A673 (cell line): ENCODE results near the gene ILKAP. TPM values are rescaled to one million over a fixed set of nuclear protein-coding genes. Genes with fewer than 3 reads are reported as not detected.

Experiments used
- BruUV-seq: library from RNA; stranded (reverse); fragments of 400-500 nt; replicated peaks from 2 replicates; lab custom pipeline; 2021; lab: Mats Ljungman, UMichigan
- CTCF ChIA-PET: fragments of 300-600 bp; sonication (Branson Sonifier 250); formaldehyde crosslinking; loops from one replicate; lab custom pipeline; 2022; ENCODE audit warnings: antibody characterized with exemption; lab: Charles Lee
- POLR2A ChIA-PET: fragments of 300-600 bp; sonication (Branson Sonifier 250); formaldehyde crosslinking; loops from one replicate; lab custom pipeline; 2022; ENCODE audit warnings: antibody characterized with exemption; ENCODE audit not compliant: low non-redundant PET; lab: Charles Lee
- DNase-seq: peaks from one replicate; pipeline ENCODE4 v3.0.0-alpha.2; 2015; ENCODE audit warnings: low spot score
- H3K27ac ChIP-seq: fragments of 200-600 bp; sonication (generic); 2 replicates; pipeline ENCODE4 v1.5.1; 2016; ENCODE audit warnings: mixed run types, low read depth, mild to moderate bottlenecking, mixed read lengths, antibody characterized with exemption, low read length; ENCODE audit not compliant: poor library complexity, severe bottlenecking
- H3K27me3 ChIP-seq: fragments of 200-600 bp; sonication (generic); replicated peaks from 2 replicates; pipeline ENCODE4 v1.6.1; 2017; ENCODE audit warnings: mixed run types, low read depth, mild to moderate bottlenecking, mixed read lengths, antibody characterized with exemption, low read length; ENCODE audit not compliant: insufficient read depth, poor library complexity
- H3K36me3 ChIP-seq: fragments of 200-600 bp; sonication (generic); 2 replicates; pipeline ENCODE4 v1.6.1; 2016; ENCODE audit warnings: mixed run types, mild to moderate bottlenecking, mixed read lengths, antibody characterized with exemption, low read length; ENCODE audit not compliant: insufficient read depth, poor library complexity, severe bottlenecking
- H3K4me1 ChIP-seq: fragments of 200-600 bp; sonication (generic); 2 replicates; pipeline ENCODE4 v1.6.1; 2017; ENCODE audit warnings: mixed run types, mild to moderate bottlenecking, mixed read lengths, antibody characterized with exemption, low read length; ENCODE audit not compliant: insufficient read depth, poor library complexity, severe bottlenecking
- H3K4me3 ChIP-seq: fragments of 200-600 bp; sonication (generic); 2 replicates; pipeline ENCODE4 v1.5.1; 2016; ENCODE audit warnings: low read depth, mixed run types, mild to moderate bottlenecking, mixed read lengths, low read length; ENCODE audit not compliant: poor library complexity, severe bottlenecking
- H3K9me3 ChIP-seq: fragments of 200-600 bp; sonication (generic); 2 replicates; pipeline ENCODE4 v1.6.1; 2016; ENCODE audit warnings: mixed run types, low read depth, mild to moderate bottlenecking, mixed read lengths, antibody characterized with exemption, low read length; ENCODE audit not compliant: poor library complexity, severe bottlenecking
- CTCF ChIP-seq: fragments of 300-800, 200-600 bp; sonication (generic); conservative IDR thresholded peaks from 2 replicates; pipeline ENCODE4 v1.5.1; 2017; ENCODE audit warnings: low read depth, mild to moderate bottlenecking, antibody characterized with exemption, low read length, moderate library complexity, mixed read lengths
- EZH2 ChIP-seq: fragments of 200-600 bp; sonication (generic); IDR thresholded peaks from 2 replicates; pipeline ENCODE4 v1.6.1; 2017; ENCODE audit warnings: borderline replicate concordance, low read depth, mild to moderate bottlenecking, mixed read lengths, antibody characterized with exemption, low read length; ENCODE audit not compliant: poor library complexity, severe bottlenecking
- intact Hi-C: fragments of 100-400 bp; cut with micrococcal nuclease; formaldehyde crosslinking; loops from one replicate; pipeline ENCODE4 v1.10.0; 2022; ENCODE audit not compliant: unreplicated experiment
- total RNA-seq: library from RNA; stranded (reverse); gene quantifications from 2 replicates; pipeline ENCODE4 v1.2.3, GENCODE V29; 2021

Gene ILKAP
- total RNA-seq, 1 experiment from 2014 or later = 71.6 TPM

DNA sequence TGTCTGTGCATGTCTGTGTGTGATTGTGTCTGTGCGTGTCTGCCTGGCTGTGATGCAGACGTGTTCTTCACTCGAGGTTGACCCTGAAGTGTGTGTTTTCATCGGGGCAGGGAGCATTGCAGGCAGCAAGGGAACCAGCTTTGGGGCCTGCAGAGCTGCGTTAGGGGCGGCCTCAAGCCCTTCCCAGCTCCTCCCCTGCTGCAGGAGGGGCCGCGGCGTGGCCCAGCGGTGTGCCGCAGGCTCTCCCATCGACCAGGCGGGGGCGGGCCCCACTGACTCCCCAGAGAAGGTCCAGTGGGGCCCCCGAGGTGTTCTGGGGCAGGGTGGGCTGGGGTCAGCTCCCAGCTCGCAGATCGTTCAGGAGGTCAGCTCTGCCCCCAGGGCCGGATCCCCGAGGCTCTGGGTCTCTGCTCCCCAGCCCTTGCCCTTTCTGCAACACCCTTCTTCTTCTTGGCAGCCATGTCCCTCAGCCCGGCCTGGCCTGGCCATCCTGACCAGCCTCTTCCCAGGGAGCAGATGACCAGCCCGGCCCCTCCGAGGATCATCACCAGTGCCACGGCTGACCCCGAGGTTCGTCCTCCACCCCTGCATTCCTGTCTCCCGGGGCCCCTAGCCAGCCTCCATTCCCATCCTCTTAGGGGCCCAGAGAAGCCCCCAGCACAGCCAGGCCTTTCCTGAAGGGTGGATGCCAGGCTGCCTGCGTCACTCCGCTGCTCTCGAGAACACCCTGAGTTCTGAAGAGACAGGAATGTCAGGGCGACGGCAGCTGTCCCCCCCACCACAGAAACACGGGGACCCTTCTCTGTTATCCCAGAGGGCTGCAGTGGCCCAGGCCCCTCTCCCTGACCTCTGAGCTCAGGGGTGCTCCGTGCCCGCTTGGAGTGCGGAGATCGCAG, 76.1 kb downstream of the ILKAP start:
- H3K9me3 ChIP-seq = no peaks in the 10 kb centered on the region
- H3K27me3 ChIP-seq = no peaks in the 10 kb centered on the region
- H3K4me1 ChIP-seq = no peaks in the 10 kb centered on the region
- BruUV-seq = no TSS peak
- peak; percentile 58 for DNase-seq
- intact Hi-C loops = no loop called here
- no peaks in the 10 kb centered on the region for H3K36me3 ChIP-seq
- 0 out of 2 replicates have a peak, but pooled peaks have one; percentile 16 for TF ChIP-seq CTCF
- no peak for TF ChIP-seq EZH2
- no peak overlapping the region for H3K27ac ChIP-seq
- CTCF ChIA-PET = no interaction called here
- H3K4me3 ChIP-seq = peak overlapping the region; percentile 21
- POLR2A ChIA-PET = no interaction called here

- TF ChIP-seq EZH2 (no peak), CTCF (no peak)
- Histone ChIP-seq H3K9me3 (no peaks in the 10 kb centered on the region), H3K27me3 (no peaks in the 10 kb centered on the region), H3K27ac (no peak overlapping the region), H3K4me1 (no peaks in the 10 kb centered on the region), H3K36me3 (no peaks in the 10 kb centered on the region), H3K4me3 (no peak overlapping the region)
- ChIA-PET CTCF (no interaction called here), POLR2A (no interaction called here)
- intact Hi-C loops = no loop called here
- no TSS peak for BruUV-seq
- DNase-seq = no peak
These were observed 76.7 kb downstream of the ILKAP start for GRCh38 chr2:238126775-238127164.

GRCh38 chr2:238126338-238126737, 77.2 kb downstream of the ILKAP start:
- no peak for TF ChIP-seq EZH2
- no peak for TF ChIP-seq CTCF
- Histone ChIP-seq H3K4me3 (no peak overlapping the region), H3K27me3 (no peaks in the 10 kb centered on the region), H3K36me3 (no peaks in the 10 kb centered on the region), H3K4me1 (no peaks in the 10 kb centered on the region), H3K9me3 (no peaks in the 10 kb centered on the region), H3K27ac (no peak overlapping the region)
- no peak for DNase-seq
- POLR2A ChIA-PET = no interaction called here
- intact Hi-C loops = no loop called here
- CTCF ChIA-PET = no interaction called here
- BruUV-seq = no TSS peak
